Stimulated activated naive CD8-positive, alpha-beta T cell treated with anti-CD3 and anti-CD28 coated beads, Interleukin-15, Interleukin-2, amounts not matched to agents 100 U/mL and 50 U/mL, for 24 hours (primary cell): Measurements from ENCODE around the gene ATP13A1.

Source experiments
- ATAC-seq: fragments of 150-1000 bp; cut with Tn5 transposase; one replicate; pipeline ENCODE4 v1.10.0; 2021
- DNase-seq: peaks from one replicate; pipeline ENCODE4 v3.0.0; 2021

Gene ATP13A1

GRCh38 chr19:19662871-19663255 is 613 bp downstream of the ATP13A1 start:
- DNase-seq (no peak), ATAC-seq (no peak)

GRCh38 chr19:19662344-19662743 is 1.1 kb downstream of the ATP13A1 start:
- ATAC-seq (no peak), DNase-seq (no peak)

GRCh38 chr19:19661675-19662251 is 1.7 kb downstream of the ATP13A1 start:
- ATAC-seq, result peak; percentile 20
- peak; percentile 35 for DNase-seq

GRCh38 chr19:19661141-19661674 is 2.3 kb downstream of the ATP13A1 start:
- ATAC-seq (no peak), DNase-seq (no peak)

GRCh38 chr19:19659646-19660245 is 3.7 kb downstream of the ATP13A1 start:
- DNase-seq, result no peak
- ATAC-seq, result no peak

GRCh38 chr19:19657397-19657783 is 6.1 kb downstream of the ATP13A1 start:
- no peak for ATAC-seq
- DNase-seq, result no peak

GRCh38 chr19:19656451-19657396 is 6.8 kb downstream of the ATP13A1 start:
- no peak for ATAC-seq
- DNase-seq, result no peak

DNA sequence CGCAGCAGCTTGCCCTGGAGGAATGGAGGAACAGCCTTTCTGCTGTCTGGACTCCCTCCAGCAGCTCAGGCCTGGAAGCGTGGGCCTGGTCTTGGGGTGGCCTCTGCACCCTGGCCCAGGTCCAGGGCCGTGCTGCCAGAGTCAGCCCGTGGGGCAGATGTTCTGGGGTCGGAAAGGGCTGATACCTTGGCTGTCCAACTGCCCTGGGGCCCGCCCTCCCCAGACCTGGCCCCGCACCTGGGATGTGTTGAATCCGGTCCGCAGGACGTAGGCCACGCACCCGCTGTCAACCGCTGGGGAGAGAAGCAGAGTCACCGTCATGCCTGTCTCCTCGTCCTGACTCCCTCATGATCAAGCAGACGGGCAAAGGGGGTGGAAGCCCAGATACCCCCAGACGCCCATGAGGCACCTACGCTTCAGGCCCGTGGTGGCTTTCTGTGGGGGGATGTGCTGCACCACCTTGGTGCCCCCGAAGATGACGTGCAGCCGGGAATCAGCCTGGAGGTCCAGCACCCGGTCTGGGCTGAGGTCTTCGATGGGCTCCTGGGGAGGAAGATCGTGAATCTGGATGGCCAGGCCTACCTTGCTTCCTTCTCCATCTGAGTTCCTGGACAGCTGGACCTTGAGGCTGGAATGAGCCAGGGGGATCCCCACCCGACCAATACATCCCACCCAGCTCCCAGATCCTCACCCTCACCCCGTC is 7.7 kb downstream of the ATP13A1 start:
- no peak for DNase-seq
- ATAC-seq, result no peak

DNA sequence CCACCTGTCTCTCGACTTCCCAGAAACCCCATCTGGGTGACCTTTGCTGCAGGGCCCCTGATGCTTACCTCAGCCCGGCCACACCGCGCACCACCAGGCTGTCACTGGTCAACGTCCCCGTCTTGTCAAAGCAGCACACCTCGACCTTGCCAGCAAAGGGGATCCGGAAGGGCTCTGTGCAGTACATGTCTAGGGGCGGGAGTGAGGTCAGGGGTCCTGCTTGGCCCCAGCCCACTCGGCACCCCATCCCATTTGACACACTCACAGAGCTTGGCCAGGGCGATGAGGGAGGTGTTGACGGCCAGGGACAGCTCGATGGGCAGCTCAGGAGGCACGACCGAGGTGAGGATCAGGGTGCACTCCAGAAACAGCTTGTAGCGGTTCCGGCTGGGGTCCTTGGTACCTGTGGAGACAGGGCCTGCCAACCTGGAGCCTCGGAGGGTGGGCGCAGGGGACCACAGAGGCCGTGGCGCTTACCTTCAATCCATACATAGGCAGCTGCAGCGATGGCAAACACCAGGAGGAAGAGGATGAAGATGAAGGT is 8.4 kb downstream of the ATP13A1 start:
- no peak for ATAC-seq

GRCh38 chr19:19654441-19654840 is 9.0 kb downstream of the ATP13A1 start:
- no peak for ATAC-seq
- no peak for DNase-seq

More for the DNA sequence above, 8.4 kb downstream of the ATP13A1 start:
- no peak for DNase-seq

DNA sequence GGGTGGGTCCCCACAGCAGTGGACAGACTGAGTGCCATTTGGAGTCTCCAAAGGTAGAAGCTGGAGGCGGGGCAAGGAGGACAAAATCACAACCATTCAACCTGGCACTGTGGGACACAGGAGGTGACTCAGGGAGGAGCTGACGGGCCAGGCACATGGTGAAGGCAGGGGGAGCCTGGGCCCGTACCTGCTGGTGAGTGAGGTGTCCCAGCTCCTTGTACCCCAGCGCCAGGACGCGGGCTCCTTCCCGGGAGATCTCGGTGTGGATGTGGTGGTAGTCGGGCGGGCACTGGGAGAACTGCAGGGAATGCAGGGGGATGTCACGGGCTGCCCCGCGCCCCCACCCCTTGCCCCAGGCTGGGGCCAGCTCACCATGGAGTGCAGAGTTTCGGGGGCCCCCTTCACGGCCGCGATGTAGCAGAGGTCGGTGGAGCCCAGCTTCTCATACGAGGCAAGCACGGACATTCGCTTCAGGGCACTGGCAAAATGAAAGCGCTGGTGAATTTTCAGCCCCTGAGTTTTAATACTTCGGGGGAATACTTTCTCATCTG is 9.8 kb downstream of the ATP13A1 start:
- DNase-seq (no peak), ATAC-seq (no peak)

DNA sequence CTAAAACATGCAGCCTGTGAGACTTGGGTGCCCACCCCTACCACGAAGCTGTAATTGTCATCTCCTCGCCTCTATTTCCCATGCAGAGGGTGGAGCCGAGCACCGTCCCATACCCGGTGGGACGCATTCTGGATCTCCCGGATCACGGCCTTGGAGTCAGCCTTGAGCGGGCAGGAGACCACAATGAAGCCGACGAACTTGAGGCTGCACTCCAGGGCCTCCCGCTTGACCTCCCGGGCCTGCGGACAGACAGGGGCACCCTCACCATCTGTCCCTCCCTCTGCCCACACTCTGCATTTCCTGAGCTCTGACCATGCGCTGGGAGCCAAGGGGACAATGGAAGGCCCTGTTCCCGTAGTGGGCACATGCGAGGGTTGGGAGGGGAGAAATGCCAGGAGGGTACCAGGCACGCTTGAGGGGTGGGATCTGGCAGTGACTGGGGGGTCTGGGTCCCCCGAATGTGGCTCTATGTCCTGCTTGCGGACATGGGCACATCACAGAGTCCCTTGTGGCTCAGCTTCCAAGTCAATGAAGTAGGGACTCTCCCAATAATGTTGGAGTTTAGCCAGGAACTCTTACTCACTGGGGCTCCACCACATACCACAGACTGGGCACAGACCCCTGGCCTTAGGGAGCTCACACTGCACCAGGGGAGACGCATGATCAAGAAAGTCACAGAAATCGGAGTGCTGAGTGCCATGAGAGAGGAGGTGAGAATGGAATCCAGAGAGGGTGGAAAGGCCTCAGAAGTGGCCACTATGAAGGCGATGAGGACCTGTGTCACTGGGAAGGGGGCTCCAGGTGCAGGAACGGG is 10.8 kb downstream of the ATP13A1 start:
- DNase-seq (no peak), ATAC-seq (no peak)

- ATAC-seq, result no peak
Measured at GRCh38 chr19:19651076-19651475, 12.4 kb downstream of the ATP13A1 start.

DNA sequence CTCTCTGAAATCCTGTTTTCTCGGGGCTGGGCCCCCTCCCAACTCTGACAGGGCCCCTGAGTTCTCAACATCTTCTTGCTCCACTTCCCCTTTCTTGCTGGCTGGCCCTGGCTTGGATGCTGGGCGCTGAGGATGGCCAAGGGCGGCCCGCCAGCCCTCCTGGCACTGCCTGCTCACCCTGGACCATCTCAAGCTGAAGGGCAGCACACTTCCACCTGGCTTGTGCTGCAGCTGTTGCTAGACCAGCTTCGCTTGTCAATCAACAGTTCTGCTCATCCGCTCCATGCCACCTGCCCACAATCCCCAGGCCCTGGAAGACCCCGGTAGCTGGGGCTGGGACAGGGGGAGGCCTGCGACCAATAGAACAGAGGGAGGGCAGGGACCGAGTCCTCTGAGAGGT is 13.1 kb downstream of the ATP13A1 start:
- ATAC-seq, result no peak
- no peak for DNase-seq

More at GRCh38 chr19:19651076-19651475, 12.4 kb downstream of the ATP13A1 start:
- no peak for DNase-seq

GRCh38 chr19:19649580-19649995 is 13.9 kb downstream of the ATP13A1 start:
- no peak for DNase-seq
- ATAC-seq, result no peak

- DNase-seq (no peak), ATAC-seq (no peak)
Measured at GRCh38 chr19:19649155-19649554, 14.3 kb downstream of the ATP13A1 start.

GRCh38 chr19:19647037-19647835 is 16.2 kb downstream of the ATP13A1 start:
- DNase-seq, result no peak
- no peak for ATAC-seq

- no peak for ATAC-seq
- no peak for DNase-seq
Measured at GRCh38 chr19:19645233-19645870, 18.1 kb downstream of the ATP13A1 start.

DNA sequence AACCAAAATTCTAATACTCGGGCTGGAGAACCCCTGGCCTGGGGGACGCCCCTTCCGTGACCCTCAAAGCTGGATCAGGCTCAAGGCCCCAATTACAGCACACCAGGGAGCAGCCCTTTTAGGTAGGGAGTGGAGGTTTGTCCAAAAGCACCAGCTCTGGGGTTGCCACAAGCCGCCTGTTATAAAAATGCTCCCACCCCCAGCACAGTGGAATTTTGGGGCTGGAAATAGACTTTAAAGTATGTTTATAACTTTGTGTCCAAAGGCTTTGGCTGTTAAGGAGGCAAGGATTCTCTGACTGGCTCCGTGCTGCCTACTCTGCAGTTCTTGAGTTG is 19.5 kb downstream of the ATP13A1 start:
- no peak for ATAC-seq
- no peak for DNase-seq
